D721Med (cell line): ENCODE results near the gene FOXP1.

Experiments used
- DNase-seq: peaks from one replicate; pipeline ENCODE4 v3.0.0; 2011; ENCODE audit warnings: low spot score; ENCODE audit not compliant: insufficient read length
- FAIRE-seq: peaks from 2 replicates; lab custom pipeline; 2011; peaks lifted over from hg19 to GRCh38; lab: Jason Lieb, UNC
- TF ChIP-seq, protein P1 (sequence below): IDR thresholded peaks from 2 replicates; pipeline ENCODE4 v1.5.1; 2012; ENCODE audit warnings: mild to moderate bottlenecking, control low read depth; ENCODE audit not compliant: insufficient read depth; ENCODE audit errors: missing control alignments

Gene FOXP1

DNA sequence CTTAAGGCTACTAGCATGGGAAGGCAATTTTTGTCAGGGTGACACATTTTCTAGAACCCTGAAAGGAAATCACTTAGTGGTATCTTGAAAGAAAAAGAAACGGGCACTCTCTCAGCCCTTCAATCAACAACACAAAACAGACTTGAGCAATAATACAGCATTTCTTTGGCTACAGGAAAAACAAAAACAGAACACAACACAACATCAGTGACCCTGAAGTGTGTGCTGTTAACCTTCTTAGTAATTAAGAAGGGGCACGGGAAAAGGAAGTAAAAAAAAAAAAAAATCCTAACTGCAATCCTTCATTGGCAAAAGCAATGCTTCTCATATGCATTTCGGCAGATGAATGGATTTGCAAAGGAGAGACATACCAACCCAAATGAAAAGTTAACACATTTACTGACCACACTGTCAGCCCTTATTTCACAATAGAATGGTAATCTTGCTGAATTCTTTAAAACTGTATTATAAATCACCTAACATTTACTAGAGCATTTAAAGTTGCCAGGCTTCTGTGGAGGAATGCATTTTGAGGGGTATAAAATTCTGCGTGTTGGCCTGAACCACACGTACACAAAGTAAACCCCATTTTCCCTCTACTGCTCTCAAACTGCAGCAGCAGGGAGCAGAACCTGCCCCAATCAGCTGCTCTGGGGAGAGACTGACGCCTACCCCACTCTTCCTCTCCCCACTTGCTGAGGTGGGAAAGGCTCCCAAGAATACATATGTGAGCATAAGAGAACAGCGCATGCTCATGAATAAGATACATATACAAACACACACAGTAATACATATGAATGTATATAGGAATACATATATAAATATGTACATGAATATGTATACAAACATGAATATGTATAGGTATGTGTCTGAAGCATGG lies 198.5 kb downstream of the FOXP1 start:
- TF ChIP-seq, protein P1, sequence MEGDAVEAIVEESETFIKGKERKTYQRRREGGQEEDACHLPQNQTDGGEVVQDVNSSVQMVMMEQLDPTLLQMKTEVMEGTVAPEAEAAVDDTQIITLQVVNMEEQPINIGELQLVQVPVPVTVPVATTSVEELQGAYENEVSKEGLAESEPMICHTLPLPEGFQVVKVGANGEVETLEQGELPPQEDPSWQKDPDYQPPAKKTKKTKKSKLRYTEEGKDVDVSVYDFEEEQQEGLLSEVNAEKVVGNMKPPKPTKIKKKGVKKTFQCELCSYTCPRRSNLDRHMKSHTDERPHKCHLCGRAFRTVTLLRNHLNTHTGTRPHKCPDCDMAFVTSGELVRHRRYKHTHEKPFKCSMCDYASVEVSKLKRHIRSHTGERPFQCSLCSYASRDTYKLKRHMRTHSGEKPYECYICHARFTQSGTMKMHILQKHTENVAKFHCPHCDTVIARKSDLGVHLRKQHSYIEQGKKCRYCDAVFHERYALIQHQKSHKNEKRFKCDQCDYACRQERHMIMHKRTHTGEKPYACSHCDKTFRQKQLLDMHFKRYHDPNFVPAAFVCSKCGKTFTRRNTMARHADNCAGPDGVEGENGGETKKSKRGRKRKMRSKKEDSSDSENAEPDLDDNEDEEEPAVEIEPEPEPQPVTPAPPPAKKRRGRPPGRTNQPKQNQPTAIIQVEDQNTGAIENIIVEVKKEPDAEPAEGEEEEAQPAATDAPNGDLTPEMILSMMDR = no peak
- DNase-seq (no peak), FAIRE-seq (no peak)

DNA sequence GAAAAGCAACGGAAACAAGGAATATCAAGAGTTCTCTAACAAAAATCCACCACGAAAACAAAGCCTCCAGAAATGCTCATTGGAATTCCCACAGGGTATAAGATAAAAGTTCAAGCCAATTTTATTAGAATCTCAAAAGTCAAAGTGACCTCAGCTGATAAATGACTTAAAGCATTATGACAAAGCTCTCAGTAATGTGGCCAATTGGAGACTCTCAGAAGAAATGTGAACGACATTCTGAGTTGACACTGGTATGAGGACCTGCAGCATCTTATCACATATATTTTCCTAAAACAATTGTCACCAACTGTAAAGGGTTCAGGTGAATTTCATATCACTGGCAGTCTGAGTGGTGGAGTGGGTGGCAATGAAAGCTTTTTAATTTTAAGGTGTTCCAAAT lies 199.1 kb downstream of the FOXP1 start:
- DNase-seq (no peak), FAIRE-seq (no peak)

DNA sequence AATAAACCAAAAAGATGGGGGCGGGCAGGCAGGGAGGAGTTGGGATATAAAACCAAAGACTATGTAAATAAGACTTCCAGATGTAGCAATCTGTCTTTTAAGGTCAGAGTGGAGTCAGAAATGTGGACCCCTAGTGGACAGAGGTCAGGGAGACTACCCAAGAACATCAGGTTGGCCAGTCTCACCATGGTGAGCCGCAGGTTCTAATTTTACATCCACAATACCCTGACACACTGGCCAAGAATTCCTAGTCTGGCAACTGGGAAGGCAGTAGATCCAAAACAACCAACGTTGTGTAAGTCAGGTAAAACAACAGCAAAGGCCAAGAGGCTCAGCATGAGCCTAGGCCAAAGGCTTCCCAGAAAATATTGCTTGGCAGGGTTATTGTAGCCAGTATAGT lies 203.4 kb downstream of the FOXP1 start:
- no peak for DNase-seq
- TF ChIP-seq, protein P1 = no peak
- no peak for FAIRE-seq

More for the DNA sequence above, 199.1 kb downstream of the FOXP1 start:
- TF ChIP-seq, protein P1 = no peak

DNA sequence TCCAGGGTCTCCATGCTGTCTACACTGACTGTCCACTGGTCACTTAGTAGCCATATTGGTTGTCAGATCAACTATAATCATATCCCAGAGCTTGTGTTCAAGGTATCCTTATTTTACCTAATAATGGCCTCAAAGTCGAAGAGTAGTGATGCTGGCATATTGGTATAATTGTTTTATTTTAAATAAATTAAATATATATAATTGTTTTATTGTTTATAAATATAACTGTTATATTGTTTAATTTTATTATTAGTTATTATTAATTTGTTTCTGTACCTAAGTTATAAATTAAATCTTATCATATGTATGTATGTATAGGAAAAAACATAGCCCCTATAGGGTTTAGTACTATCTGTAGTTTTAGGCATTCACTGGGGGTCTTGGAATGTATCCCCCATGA lies 205.0 kb downstream of the FOXP1 start:
- DNase-seq = no peak
- FAIRE-seq = no peak
- TF ChIP-seq, protein P1 = no peak

DNA sequence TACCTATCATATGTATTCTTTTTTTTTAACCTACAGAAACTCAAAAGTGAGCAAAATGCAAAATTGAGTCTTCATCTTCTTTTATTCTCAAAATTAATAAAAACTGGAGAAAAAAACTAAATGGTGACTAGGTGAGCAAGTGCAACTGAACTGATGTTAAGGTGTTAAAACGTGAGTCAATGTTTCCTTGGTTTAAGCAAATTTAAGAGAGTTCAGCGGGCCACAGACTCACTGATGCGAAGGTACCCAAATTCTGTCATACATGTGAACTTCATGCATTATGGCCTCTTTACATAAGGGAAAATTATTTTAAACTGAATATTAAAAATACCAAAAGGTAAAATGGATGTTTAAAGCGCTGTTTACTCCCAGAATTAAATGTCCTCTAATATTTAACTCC lies 206.6 kb downstream of the FOXP1 start:
- TF ChIP-seq, protein P1 = no peak
- DNase-seq (no peak), FAIRE-seq (no peak)

DNA sequence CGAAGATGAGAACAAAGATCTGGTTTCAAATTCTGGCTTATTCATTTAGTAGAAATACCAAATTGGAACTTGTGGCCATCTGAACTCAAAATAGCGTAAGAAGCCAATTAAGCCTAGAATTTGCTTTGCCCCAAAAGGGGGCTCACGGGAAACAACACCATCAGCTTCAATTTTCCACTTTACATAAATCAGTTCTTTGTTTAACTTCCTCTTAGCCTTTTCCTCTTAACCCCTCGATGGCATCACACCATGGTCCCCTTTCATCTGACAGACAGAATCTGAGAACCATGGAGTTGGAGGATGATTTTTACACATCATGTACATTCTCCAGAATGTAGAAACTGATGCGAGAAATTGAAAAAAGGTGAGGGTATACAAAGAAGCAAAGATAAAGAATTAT lies 207.0 kb downstream of the FOXP1 start:
- DNase-seq (no peak), FAIRE-seq (no peak)
- TF ChIP-seq, protein P1 = no peak

DNA sequence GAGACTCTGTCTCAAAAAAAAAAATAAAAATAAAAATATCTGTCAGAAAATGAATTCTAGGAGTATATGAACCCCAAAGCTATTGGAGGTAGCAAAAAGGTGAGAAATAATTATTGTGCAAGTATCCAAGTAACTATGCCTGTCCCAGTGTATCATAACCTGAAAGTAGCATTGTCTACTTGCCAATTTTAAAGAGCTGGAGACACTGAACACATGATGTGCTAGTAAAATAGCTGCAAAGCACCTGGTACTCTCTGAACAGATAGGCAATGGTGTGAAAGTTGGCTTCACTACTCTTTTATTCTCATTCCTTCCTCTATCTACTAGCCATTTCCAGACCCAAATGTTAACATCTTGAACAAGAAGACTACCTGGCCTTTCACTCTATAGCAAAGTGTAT lies 208.9 kb downstream of the FOXP1 start:
- TF ChIP-seq, protein P1 = no peak
- DNase-seq (no peak), FAIRE-seq (no peak)
